Trophoblast cell (in vitro differentiated cells and primary cell): ENCODE measurements around the gene KIF16B.

Experiments used
- DNase-seq, 2 donors: peaks; one replicate each; pipeline ENCODE4 v3.0.0-alpha.2; 2016
- H2AFZ ChIP-seq: 2 replicates; pipeline ENCODE4 v1.6.1; 2013; ENCODE audit warnings: low read length, moderate library complexity, mild to moderate bottlenecking; ENCODE audit not compliant: insufficient read depth, poor library complexity
- H2AK5ac ChIP-seq: 2 replicates; pipeline ENCODE4 v1.6.1; 2013; ENCODE audit warnings: mild to moderate bottlenecking, low read length
- H2BK120ac ChIP-seq: 2 replicates; pipeline ENCODE4 v1.6.1; 2013; ENCODE audit warnings: low read length, mild to moderate bottlenecking, moderate library complexity; ENCODE audit not compliant: insufficient read depth, poor library complexity
- H2BK12ac ChIP-seq: 2 replicates; pipeline ENCODE4 v1.6.1; 2013; ENCODE audit warnings: mild to moderate bottlenecking, low read length, moderate library complexity
- H2BK5ac ChIP-seq: 2 replicates; pipeline ENCODE4 v1.6.1; 2013; ENCODE audit warnings: low read length, low read depth, moderate library complexity, mild to moderate bottlenecking; ENCODE audit not compliant: poor library complexity
- H3K14ac ChIP-seq: 2 replicates; pipeline ENCODE4 v1.6.1; 2013; ENCODE audit warnings: mild to moderate bottlenecking, low read length
- H3K18ac ChIP-seq: 2 replicates; pipeline ENCODE4 v1.6.1; 2013; ENCODE audit warnings: mild to moderate bottlenecking, low read length
- H3K23ac ChIP-seq: 2 replicates; pipeline ENCODE4 v1.6.1; 2013; ENCODE audit warnings: low read length
- H3K27ac ChIP-seq: 2 replicates; pipeline ENCODE4 v1.5.1; 2013; ENCODE audit warnings: low read depth, mild to moderate bottlenecking, inconsistent platforms, low read length, moderate library complexity
- H3K27me3 ChIP-seq: 2 replicates; pipeline ENCODE4 v1.6.1; 2013; ENCODE audit warnings: inconsistent platforms, mild to moderate bottlenecking, low read length, moderate library complexity; ENCODE audit not compliant: insufficient read depth
- H3K36me3 ChIP-seq, 2 experiments: 1 replicate in 1 of 2; 2 replicates in 1 of 2; pipeline ENCODE4 v1.6.1; 2013; ENCODE audit warnings: low read length in 2 of 2, mild to moderate bottlenecking in 2 of 2, moderate library complexity in 1 of 2; ENCODE audit not compliant: insufficient read depth in 2 of 2, control insufficient read depth in 1 of 2
- H3K4ac ChIP-seq: 2 replicates; pipeline ENCODE4 v1.6.1; 2013; ENCODE audit warnings: low read depth, mild to moderate bottlenecking, low read length, moderate library complexity
- H3K4me1 ChIP-seq, 2 experiments: 1 replicate in 1 of 2; 2 replicates in 1 of 2; pipeline ENCODE4 v1.6.1; 2013; ENCODE audit warnings: low read length in 2 of 2, mild to moderate bottlenecking in 2 of 2, moderate library complexity in 1 of 2; ENCODE audit not compliant: insufficient read depth in 2 of 2, control insufficient read depth in 1 of 2
- H3K4me2 ChIP-seq: 2 replicates; pipeline ENCODE4 v1.6.1; 2013; ENCODE audit warnings: inconsistent platforms, mild to moderate bottlenecking, low read length, moderate library complexity
- H3K4me3 ChIP-seq: 2 replicates; pipeline ENCODE4 v1.5.1; 2013; ENCODE audit warnings: mild to moderate bottlenecking, low read depth, low read length, inconsistent platforms
- H3K79me1 ChIP-seq: one replicate; pipeline ENCODE4 v1.6.1; 2013; ENCODE audit warnings: low read length
- H3K79me2 ChIP-seq: 2 replicates; pipeline ENCODE4 v1.6.1; 2013; ENCODE audit warnings: low read length, mild to moderate bottlenecking; ENCODE audit not compliant: control insufficient read depth, insufficient read depth, poor library complexity
- H3K9ac ChIP-seq: 2 replicates; pipeline ENCODE4 v1.6.1; 2013; ENCODE audit warnings: mild to moderate bottlenecking, low read length
- H3K9me3 ChIP-seq: 2 replicates; pipeline ENCODE4 v1.6.1; 2013; ENCODE audit warnings: low read depth, mild to moderate bottlenecking, control low read depth, inconsistent platforms, low read length; ENCODE audit not compliant: insufficient read depth
- H4K12ac ChIP-seq: 2 replicates; pipeline ENCODE4 v1.6.1; 2013; ENCODE audit warnings: low read depth, mild to moderate bottlenecking, low read length, moderate library complexity
- H4K8ac ChIP-seq: 2 replicates; pipeline ENCODE4 v1.6.1; 2013; ENCODE audit warnings: low read depth, mild to moderate bottlenecking, low read length, moderate library complexity
- H4K91ac ChIP-seq: one replicate; pipeline ENCODE4 v1.6.1; 2013; ENCODE audit warnings: low read depth, mild to moderate bottlenecking, low read length, moderate library complexity
- WGBS: extraction: QIAGEN DNeasy Blood & Tissue Kit; methylation state at CpG from one replicate; pipeline ENCODE4 v1.1.7; 2013; ENCODE audit warnings: missing lambda C conversion rate; ENCODE audit not compliant: insufficient read length, insufficient coverage; ENCODE audit errors: extremely low coverage; 5-methylcytosine and 5-hydroxymethylcytosine counted together

The KIF16B gene

GRCh38 chr20:16245879-16246278 lies 327.4 kb downstream of the KIF16B start:
- Histone ChIP-seq H2BK5ac (no peak overlapping the region), H3K23ac (no peak overlapping the region), H2BK12ac (no peak overlapping the region), H3K4me1 (no peaks in the 10 kb centered on the region), H3K14ac (no peak overlapping the region), H3K36me3 (no peaks in the 10 kb centered on the region), H3K27ac (no peak overlapping the region), H3K9ac (no peak overlapping the region), H2AFZ (no peak overlapping the region), H3K4me3 (no peak overlapping the region), H3K4me2 (no peak overlapping the region), H3K18ac (no peak overlapping the region), H2AK5ac (no peak overlapping the region), H3K79me1 (no peaks in the 10 kb centered on the region), H4K91ac (no peak overlapping the region), H3K4ac (no peak overlapping the region), H2BK120ac (no peak overlapping the region), H4K8ac (no peak overlapping the region), H3K9me3 (no peaks in the 10 kb centered on the region), H3K79me2 (no peaks in the 10 kb centered on the region), H4K12ac (no peak overlapping the region), H3K27me3 (no peaks in the 10 kb centered on the region)
- no CpG with 5 or more reads among the region's 9 CpGs for WGBS
- peak; percentile 50 to 80 for DNase-seq

- Histone ChIP-seq H3K18ac (no peak overlapping the region), H3K4me1 (no peaks in the 10 kb centered on the region), H3K79me2 (no peaks in the 10 kb centered on the region), H2BK120ac (no peak overlapping the region), H4K8ac (no peak overlapping the region), H3K9me3 (no peaks in the 10 kb centered on the region), H3K27ac (no peak overlapping the region), H3K23ac (no peak overlapping the region), H3K36me3 (no peaks in the 10 kb centered on the region), H3K9ac (no peak overlapping the region), H2AK5ac (no peak overlapping the region), H2BK5ac (no peak overlapping the region), H3K4me3 (no peak overlapping the region), H3K27me3 (no peaks in the 10 kb centered on the region), H3K14ac (no peak overlapping the region), H3K4ac (no peak overlapping the region), H3K79me1 (no peaks in the 10 kb centered on the region), H3K4me2 (no peak overlapping the region), H4K12ac (no peak overlapping the region), H4K91ac (no peak overlapping the region), H2BK12ac (no peak overlapping the region), H2AFZ (no peak overlapping the region)
- DNase-seq: no peak
- no CpG with 5 or more reads among the region's 5 CpGs for WGBS
Measured at GRCh38 chr20:16244892-16245291, 328.4 kb downstream of the KIF16B start.

DNA sequence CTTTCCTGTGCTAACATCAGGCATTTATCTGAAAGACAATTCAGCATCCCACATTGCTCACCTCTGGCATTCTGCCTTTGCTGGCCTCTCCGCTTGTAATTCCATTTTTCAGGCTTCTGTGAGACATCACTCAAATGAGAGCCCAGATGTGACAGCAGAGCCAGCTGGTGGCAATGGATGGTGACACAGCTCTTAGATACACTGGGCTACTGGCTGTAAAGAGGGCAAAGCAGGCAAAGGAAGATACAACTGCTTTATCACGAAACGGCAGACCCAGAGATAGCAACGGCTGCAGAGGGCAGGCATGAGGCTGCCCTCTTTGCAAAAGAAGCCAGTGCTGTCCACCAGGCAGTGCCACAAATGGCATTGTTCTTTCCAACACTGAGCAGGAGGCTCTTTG lies 329.8 kb downstream of the KIF16B start:
- Histone ChIP-seq H3K14ac (no peak overlapping the region), H3K27me3 (no peaks in the 10 kb centered on the region), H3K4me1 (no peaks in the 10 kb centered on the region), H4K12ac (no peak overlapping the region), H3K4me3 (no peak overlapping the region), H3K9ac (no peak overlapping the region), H3K79me1 (no peaks in the 10 kb centered on the region), H3K18ac (no peak overlapping the region), H3K9me3 (no peaks in the 10 kb centered on the region), H2AFZ (no peak overlapping the region), H2AK5ac (no peak overlapping the region), H3K36me3 (no peaks in the 10 kb centered on the region), H3K4ac (no peak overlapping the region), H4K91ac (no peak overlapping the region), H4K8ac (no peak overlapping the region), H2BK5ac (no peak overlapping the region), H3K4me2 (no peak overlapping the region), H3K23ac (no peak overlapping the region), H2BK120ac (no peak overlapping the region), H2BK12ac (no peak overlapping the region), H3K27ac (no peak overlapping the region), H3K79me2 (no peaks in the 10 kb centered on the region)
- no peak for DNase-seq
- WGBS: no CpG with 5 or more reads among the region's 4 CpGs

DNA sequence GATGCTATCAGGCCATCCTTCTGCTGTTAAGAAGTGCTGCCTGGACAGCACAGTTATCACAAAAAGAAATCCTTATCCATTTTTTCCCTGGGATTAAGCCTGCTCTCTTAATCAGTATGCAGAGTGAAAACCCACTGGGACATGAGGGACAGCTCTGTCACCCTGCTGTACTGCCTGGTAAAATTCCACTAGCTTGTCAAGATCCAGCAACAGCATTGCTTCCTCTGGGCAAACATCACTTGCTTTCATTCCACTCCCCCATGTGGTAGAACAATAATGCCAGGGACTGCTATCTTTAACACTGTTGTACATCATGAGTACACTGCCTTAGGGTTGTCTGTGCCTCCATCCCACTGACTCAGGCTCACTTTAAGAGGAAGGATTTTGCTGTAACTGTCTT lies 331.3 kb downstream of the KIF16B start:
- Histone ChIP-seq H3K79me2 (no peaks in the 10 kb centered on the region), H3K18ac (no peak overlapping the region), H3K4me2 (no peak overlapping the region), H3K36me3 (no peaks in the 10 kb centered on the region), H3K4me1 (no peaks in the 10 kb centered on the region), H3K14ac (no peak overlapping the region), H4K12ac (no peak overlapping the region), H3K27me3 (no peaks in the 10 kb centered on the region), H3K9ac (no peak overlapping the region), H2AK5ac (no peak overlapping the region), H3K4me3 (no peak overlapping the region), H2BK5ac (no peak overlapping the region), H2BK12ac (no peak overlapping the region), H3K79me1 (no peaks in the 10 kb centered on the region), H3K4ac (no peak overlapping the region), H3K9me3 (no peaks in the 10 kb centered on the region), H3K23ac (no peak overlapping the region), H3K27ac (no peak overlapping the region), H2AFZ (no peak overlapping the region), H2BK120ac (no peak overlapping the region), H4K8ac (no peak overlapping the region), H4K91ac (no peak overlapping the region)
- no peak for DNase-seq

GRCh38 chr20:16240355-16240754 lies 332.9 kb downstream of the KIF16B start:
- H3K79me2 ChIP-seq: no peaks in the 10 kb centered on the region

More at GRCh38 chr20:16240355-16240754, 332.9 kb downstream of the KIF16B start:
- Histone ChIP-seq H3K4me2 (no peak overlapping the region), H3K23ac (no peak overlapping the region), H3K27me3 (no peaks in the 10 kb centered on the region), H3K27ac (no peak overlapping the region), H4K91ac (no peak overlapping the region), H3K9me3 (no peaks in the 10 kb centered on the region), H2AFZ (no peak overlapping the region), H3K9ac (no peak overlapping the region), H3K36me3 (no peaks in the 10 kb centered on the region), H3K79me1 (no peaks in the 10 kb centered on the region), H3K14ac (no peak overlapping the region), H2AK5ac (no peak overlapping the region), H2BK120ac (no peak overlapping the region), H4K12ac (no peak overlapping the region), H4K8ac (no peak overlapping the region), H3K4me3 (no peak overlapping the region), H3K4ac (no peak overlapping the region), H3K18ac (no peak overlapping the region), H2BK5ac (no peak overlapping the region), H2BK12ac (no peak overlapping the region), H3K4me1 (no peaks in the 10 kb centered on the region)
- DNase-seq: no peak
